Bronchial epithelial cell (primary cell): ENCODE measurements around the gene GLOD5. TPM values are rescaled to one million over a fixed set of nuclear protein-coding genes. Genes with fewer than 3 reads are reported as not detected.

Experiments used
- DNase-seq: peaks from one replicate; pipeline ENCODE4 v3.0.0-alpha.2; 2010; ENCODE audit warnings: low read depth
- FAIRE-seq: peaks from 2 replicates; lab custom pipeline; 2011; peaks lifted over from hg19 to GRCh38; lab: Jason Lieb, UNC
- H3K27me3 ChIP-seq: 2 replicates; pipeline ENCODE4 v1.5.1; 2011; ENCODE audit warnings: low read length; ENCODE audit not compliant: control insufficient read depth, insufficient read depth
- H3K36me3 ChIP-seq: 2 replicates; pipeline ENCODE4 v1.5.1; 2011; ENCODE audit warnings: low read length; ENCODE audit not compliant: control insufficient read depth, insufficient read depth
- H3K4me3 ChIP-seq: 2 replicates; pipeline ENCODE4 v1.5.1; 2011; ENCODE audit warnings: mild to moderate bottlenecking, low read depth, low read length, control low read depth
- CTCF ChIP-seq: IDR thresholded peaks from 2 replicates; pipeline ENCODE4 v1.5.1; 2011; ENCODE audit warnings: mild to moderate bottlenecking, moderate library complexity, low read length, control low read depth, inconsistent platforms; ENCODE audit not compliant: insufficient read depth, severe bottlenecking
- total RNA-seq: library from RNA; depleted of rRNA; stranded (reverse); fragments of >200 nt; gene quantifications from 2 replicates; pipeline ENCODE4 v1.2.1, GENCODE V29; 2014

GLOD5 gene
- total RNA-seq, 1 donor from 2014 or later, result not detected

GRCh38 chrX:48754238-48754637 lies 7.3 kb upstream of the GLOD5 start:
- no peak for FAIRE-seq
- H3K36me3 ChIP-seq, result no peaks in the 10 kb centered on the region
- no peak overlapping the region for H3K4me3 ChIP-seq
- DNase-seq, result no peak
- no peaks in the 10 kb centered on the region for H3K27me3 ChIP-seq
- TF ChIP-seq CTCF, result no peak

DNA sequence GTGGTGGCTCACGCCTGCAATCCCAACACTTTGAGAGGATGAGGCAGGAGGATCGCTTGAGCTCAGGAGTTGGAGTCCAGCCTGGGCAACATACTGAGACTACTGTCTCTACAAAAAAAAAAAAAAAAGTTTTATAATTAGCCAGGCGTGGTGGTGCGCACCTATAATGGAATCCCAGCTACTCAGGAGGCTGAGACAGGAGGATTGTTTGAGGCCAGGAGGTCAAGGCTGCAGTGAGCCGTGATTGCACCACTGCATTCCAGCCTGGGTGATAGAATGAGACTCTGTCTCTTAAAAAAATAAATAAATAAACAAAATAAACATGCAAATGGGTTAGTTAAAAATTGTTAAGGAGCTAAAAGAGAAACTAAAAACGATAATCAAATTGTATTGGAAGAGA lies 7.7 kb downstream of the GLOD5 start:
- no peak for FAIRE-seq
- Histone ChIP-seq H3K4me3 (no peak overlapping the region), H3K36me3 (no peaks in the 10 kb centered on the region), H3K27me3 (no peaks in the 10 kb centered on the region)
- no peak for DNase-seq
- TF ChIP-seq CTCF, result no peak

DNA sequence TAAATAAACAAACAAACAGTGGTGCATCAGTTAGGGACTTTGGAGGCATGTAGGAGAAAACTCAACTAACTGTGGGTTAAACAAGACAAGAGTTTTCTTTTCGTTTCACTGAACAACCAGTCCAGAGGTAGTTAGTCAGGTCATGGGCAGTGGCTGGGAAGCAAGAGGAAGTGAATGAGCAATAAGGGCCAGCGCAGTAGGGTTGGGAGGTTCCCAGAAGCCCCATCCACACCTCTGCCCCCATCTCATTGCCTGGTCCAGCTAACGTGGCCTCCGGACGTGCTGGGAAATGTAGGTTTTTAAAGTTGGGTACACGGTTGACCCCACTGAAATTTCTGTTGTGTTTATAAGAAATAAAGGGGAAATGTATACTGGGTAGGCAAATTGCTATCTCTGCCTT lies 8.7 kb downstream of the GLOD5 start:
- DNase-seq (no peak), FAIRE-seq (no peak)
- Histone ChIP-seq H3K4me3 (no peak overlapping the region), H3K36me3 (no peaks in the 10 kb centered on the region), H3K27me3 (no peaks in the 10 kb centered on the region)
- TF ChIP-seq CTCF, result no peak

DNA sequence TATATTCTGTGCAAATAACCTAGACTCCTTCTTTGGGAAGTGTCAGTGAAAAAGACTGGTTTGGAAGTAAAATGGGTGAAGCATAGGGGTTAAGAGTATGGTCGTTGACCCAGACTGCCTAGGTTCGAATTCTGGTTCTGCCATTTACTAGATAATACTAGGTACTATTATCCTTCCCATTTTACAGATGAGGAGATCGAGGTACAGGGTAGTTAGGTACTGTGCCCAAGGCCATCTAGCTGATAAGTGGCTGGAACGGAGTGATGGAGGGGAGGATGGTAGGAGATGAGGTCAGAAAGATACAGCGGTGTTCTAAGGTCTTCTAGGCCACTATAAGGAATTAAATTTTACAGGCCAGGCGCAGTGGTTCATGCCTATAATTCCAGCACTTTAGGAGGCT lies 11.1 kb downstream of the GLOD5 start:
- Histone ChIP-seq H3K4me3 (no peak overlapping the region), H3K27me3 (no peaks in the 10 kb centered on the region), H3K36me3 (no peaks in the 10 kb centered on the region)
- no peak for FAIRE-seq
- TF ChIP-seq CTCF, result no peak
- DNase-seq, result no peak

GRCh38 chrX:48776818-48777439 lies 15.4 kb downstream of the GLOD5 start:
- FAIRE-seq (no peak), DNase-seq (no peak)
- TF ChIP-seq CTCF, result no peak
- Histone ChIP-seq H3K36me3 (no peaks in the 10 kb centered on the region), H3K27me3 (no peaks in the 10 kb centered on the region), H3K4me3 (no peak overlapping the region)

DNA sequence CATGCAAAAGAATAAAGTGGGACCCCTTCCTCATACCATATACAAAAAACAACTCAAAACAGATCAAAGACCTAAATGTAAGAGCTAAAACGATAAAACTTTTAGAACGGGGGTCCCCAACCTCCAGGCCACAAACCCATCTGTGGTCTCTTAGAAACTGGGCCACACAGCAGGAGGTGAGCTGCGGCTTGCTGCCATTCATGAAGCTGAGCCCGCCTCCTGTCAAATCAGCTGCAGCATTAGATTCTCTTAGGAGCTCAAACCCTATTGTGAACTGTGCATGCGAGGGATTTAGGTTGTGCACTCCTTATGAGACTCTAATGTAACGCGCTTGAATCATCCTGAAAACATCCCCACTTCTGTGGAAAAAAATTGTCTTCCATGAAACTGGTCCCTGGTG lies 17.9 kb downstream of the GLOD5 start:
- H3K4me3 ChIP-seq, result no peak overlapping the region
- TF ChIP-seq CTCF, result no peak
- FAIRE-seq (no peak), DNase-seq (no peak)
- no peaks in the 10 kb centered on the region for H3K27me3 ChIP-seq
- no peaks in the 10 kb centered on the region for H3K36me3 ChIP-seq
